Neural crest cell (in vitro differentiated cells): Measurements from ENCODE around the gene PLAAT3. TPM values are rescaled to one million over a fixed set of nuclear protein-coding genes. Genes with fewer than 3 reads are reported as not detected.

Source experiments
- DNase-seq: peaks from one replicate; pipeline ENCODE4 v3.0.0; 2021; ENCODE audit warnings: low read depth, mixed read lengths, low spot score
- H3K27ac Mint-ChIP-seq: one replicate; pipeline ENCODE4 v1.8.0; 2021; ENCODE audit warnings: mild to moderate bottlenecking, mixed read lengths; ENCODE audit not compliant: unreplicated experiment
- H3K27me3 Mint-ChIP-seq: 2 replicates; pipeline ENCODE4 v1.8.0; 2021; ENCODE audit warnings: low read depth, mild to moderate bottlenecking, mixed read lengths
- H3K36me3 Mint-ChIP-seq: 2 replicates; pipeline ENCODE4 v1.8.0; 2021; ENCODE audit warnings: low read depth, mild to moderate bottlenecking, mixed read lengths
- H3K4me1 Mint-ChIP-seq: 2 replicates; pipeline ENCODE4 v1.8.0; 2021; ENCODE audit warnings: mixed read lengths
- H3K4me3 Mint-ChIP-seq: one replicate; pipeline ENCODE4 v1.8.0; 2021; ENCODE audit warnings: mild to moderate bottlenecking, mixed read lengths
- H3K9me3 Mint-ChIP-seq: 2 replicates; pipeline ENCODE4 v1.8.0; 2021; ENCODE audit warnings: mixed read lengths
- total RNA-seq: library from RNA; stranded (reverse); gene quantifications from 2 replicates; pipeline ENCODE4 v1.2.1, GENCODE V29; 2021
- TF ChIP-seq, protein P1 (sequence below): fragments of 200-600 bp; sonication (generic); conservative IDR thresholded peaks from 2 replicates; pipeline ENCODE4 v1.5.0; 2021; ENCODE audit warnings: antibody characterized with exemption, mild to moderate bottlenecking

The PLAAT3 gene
- total RNA-seq, 1 donor from 2014 or later, result 4.3 TPM

- TF ChIP-seq, protein P1, sequence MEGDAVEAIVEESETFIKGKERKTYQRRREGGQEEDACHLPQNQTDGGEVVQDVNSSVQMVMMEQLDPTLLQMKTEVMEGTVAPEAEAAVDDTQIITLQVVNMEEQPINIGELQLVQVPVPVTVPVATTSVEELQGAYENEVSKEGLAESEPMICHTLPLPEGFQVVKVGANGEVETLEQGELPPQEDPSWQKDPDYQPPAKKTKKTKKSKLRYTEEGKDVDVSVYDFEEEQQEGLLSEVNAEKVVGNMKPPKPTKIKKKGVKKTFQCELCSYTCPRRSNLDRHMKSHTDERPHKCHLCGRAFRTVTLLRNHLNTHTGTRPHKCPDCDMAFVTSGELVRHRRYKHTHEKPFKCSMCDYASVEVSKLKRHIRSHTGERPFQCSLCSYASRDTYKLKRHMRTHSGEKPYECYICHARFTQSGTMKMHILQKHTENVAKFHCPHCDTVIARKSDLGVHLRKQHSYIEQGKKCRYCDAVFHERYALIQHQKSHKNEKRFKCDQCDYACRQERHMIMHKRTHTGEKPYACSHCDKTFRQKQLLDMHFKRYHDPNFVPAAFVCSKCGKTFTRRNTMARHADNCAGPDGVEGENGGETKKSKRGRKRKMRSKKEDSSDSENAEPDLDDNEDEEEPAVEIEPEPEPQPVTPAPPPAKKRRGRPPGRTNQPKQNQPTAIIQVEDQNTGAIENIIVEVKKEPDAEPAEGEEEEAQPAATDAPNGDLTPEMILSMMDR, result no peak
- Mint-ChIP-seq H3K27me3 (peaks cover 64% of the 10 kb centered on the region), H3K27ac (no peak overlapping the region), H3K4me1 (peaks cover 22% of the 10 kb centered on the region), H3K4me3 (peak overlapping the region; percentile 84), H3K9me3 (no peaks in the 10 kb centered on the region), H3K36me3 (no peaks in the 10 kb centered on the region)
- no peak for DNase-seq
These were observed 607 bp downstream of the PLAAT3 start for GRCh38 chr11:63613517-63614135.

- Mint-ChIP-seq H3K4me3 (no peak overlapping the region), H3K27me3 (peaks cover 71% of the 10 kb centered on the region), H3K9me3 (no peaks in the 10 kb centered on the region), H3K36me3 (no peaks in the 10 kb centered on the region), H3K4me1 (peaks cover 22% of the 10 kb centered on the region), H3K27ac (no peak overlapping the region)
- no peak for DNase-seq
- TF ChIP-seq, protein P1, result no peak
These were observed 2.1 kb downstream of the PLAAT3 start for GRCh38 chr11:63612181-63612580.

GRCh38 chr11:63611395-63611747, 2.9 kb downstream of the PLAAT3 start:
- H3K27ac Mint-ChIP-seq, result no peak overlapping the region
- TF ChIP-seq, protein P1, result no peak

DNA sequence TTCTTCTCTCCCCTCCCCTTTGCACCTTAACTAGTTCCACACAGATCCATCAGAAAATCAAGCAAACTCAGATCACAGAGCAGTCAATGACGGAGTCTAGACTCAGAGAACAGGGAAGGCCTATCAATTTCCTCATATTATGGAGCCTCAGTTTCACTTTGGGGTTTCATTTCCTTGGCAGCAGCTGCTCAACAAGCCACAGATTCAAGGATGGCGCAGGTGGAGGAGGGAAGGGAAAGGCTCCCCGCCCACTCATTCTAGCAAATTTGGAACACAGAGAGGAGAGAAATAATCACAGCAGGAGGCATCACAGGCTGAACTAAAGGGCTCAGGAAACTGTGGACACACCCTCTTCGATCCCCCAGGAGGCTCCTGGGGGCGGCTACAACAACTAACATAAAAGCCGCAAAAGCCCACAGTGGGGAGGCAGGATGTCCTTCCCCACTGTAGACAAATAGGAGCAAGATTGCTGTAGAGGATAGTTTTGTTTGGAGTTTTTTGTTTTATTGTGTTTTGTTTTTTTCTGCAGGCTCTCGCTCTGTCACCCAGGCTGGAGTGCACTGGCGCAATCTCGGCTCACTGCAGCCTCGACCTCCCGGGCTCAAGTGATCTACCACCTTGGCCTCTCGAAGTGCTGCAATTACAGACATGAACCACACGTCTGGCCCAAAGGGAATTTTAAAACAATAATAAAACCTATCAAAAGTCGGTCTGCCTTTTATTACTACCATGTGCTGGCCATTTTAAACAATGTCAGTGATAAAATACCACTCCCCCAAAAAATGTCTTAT, 3.4 kb downstream of the PLAAT3 start:
- peak overlapping the region; percentile 28 for H3K4me3 Mint-ChIP-seq
- TF ChIP-seq, protein P1, result no peak
- peaks cover 69% of the 10 kb centered on the region for H3K27me3 Mint-ChIP-seq
- H3K4me1 Mint-ChIP-seq, result peaks cover 22% of the 10 kb centered on the region
- H3K36me3 Mint-ChIP-seq, result no peaks in the 10 kb centered on the region
- no peak for DNase-seq
- no peaks in the 10 kb centered on the region for H3K9me3 Mint-ChIP-seq
- no peak overlapping the region for H3K27ac Mint-ChIP-seq

More at GRCh38 chr11:63611395-63611747, 2.9 kb downstream of the PLAAT3 start:
- Mint-ChIP-seq H3K4me3 (no peak overlapping the region), H3K27me3 (peaks cover 74% of the 10 kb centered on the region), H3K36me3 (no peaks in the 10 kb centered on the region), H3K9me3 (no peaks in the 10 kb centered on the region), H3K4me1 (peaks cover 22% of the 10 kb centered on the region)
- DNase-seq, result no peak

DNA sequence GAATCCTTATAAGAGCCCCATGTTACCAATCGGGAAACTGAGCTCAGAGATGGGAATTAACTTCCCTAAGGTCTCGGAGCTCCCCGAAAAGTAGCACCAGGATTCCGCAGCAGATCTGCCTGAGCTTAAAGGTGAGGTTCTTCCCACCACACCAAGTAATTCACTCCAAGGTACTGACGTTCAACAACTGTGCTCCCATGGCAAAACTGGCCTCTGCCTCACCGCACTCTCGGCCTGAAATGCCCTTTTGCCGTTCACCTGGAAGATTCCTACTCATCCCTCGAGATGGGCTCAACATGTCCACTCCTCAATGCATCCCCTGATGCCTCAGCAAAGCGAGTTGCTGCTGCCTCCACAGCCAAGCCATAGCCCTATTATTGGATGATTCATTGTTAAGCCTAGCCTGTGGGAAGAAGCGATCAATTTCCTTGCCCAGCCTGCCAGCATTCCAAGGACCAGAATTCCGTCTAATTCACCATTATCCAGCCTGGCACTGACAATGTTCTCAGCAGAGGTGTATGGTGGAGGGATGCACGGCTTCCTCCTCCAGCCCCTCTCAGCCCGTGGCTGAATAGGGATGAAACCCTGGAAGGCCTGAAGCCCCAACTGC, 4.2 kb downstream of the PLAAT3 start:
- Mint-ChIP-seq H3K4me3 (peak overlapping the region; percentile 28), H3K9me3 (no peaks in the 10 kb centered on the region), H3K27ac (no peak overlapping the region), H3K36me3 (no peaks in the 10 kb centered on the region), H3K4me1 (peaks cover 22% of the 10 kb centered on the region), H3K27me3 (peaks cover 69% of the 10 kb centered on the region)
- TF ChIP-seq, protein P1, result no peak
- DNase-seq, result no peak
